ENCODE measurements around the gene ZNF652. TPM values are rescaled to one million over a fixed set of nuclear protein-coding genes. Genes with fewer than 3 reads are reported as not detected.
A peak's percentile ranks its signal among the peaks of the same experiment; 100 is the strongest.

The ZNF652 gene
- total RNA-seq, 1 donor from 2014 or later: 52.7 TPM

DNA sequence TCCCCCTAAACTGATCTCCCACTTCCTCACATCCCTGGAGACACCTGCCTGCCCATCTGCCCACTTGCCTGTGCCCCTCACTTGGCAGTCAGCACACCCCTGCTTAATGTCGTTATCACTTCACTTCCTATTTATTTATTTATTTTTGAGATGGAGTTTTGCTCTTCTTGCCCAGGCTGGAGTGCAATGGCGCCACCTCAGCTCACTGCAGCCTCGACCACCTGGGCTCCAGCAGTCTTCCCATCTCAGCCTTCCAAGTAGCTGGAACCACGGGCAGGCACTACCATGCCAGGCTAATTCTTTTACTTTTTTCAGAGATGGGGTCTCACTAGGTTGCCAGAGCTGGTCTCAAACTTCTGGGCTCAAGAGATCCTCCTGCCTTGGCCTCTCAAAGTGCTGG lies 108.0 kb downstream of the ZNF652 start:
- TF ChIP-seq, protein P1, sequence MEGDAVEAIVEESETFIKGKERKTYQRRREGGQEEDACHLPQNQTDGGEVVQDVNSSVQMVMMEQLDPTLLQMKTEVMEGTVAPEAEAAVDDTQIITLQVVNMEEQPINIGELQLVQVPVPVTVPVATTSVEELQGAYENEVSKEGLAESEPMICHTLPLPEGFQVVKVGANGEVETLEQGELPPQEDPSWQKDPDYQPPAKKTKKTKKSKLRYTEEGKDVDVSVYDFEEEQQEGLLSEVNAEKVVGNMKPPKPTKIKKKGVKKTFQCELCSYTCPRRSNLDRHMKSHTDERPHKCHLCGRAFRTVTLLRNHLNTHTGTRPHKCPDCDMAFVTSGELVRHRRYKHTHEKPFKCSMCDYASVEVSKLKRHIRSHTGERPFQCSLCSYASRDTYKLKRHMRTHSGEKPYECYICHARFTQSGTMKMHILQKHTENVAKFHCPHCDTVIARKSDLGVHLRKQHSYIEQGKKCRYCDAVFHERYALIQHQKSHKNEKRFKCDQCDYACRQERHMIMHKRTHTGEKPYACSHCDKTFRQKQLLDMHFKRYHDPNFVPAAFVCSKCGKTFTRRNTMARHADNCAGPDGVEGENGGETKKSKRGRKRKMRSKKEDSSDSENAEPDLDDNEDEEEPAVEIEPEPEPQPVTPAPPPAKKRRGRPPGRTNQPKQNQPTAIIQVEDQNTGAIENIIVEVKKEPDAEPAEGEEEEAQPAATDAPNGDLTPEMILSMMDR (IDR thresholded peaks at IDR 0.05; ENCODE audit: unreplicated experiment): no peak
- no peaks in the 10 kb centered on the region for H3K36me3 Mint-ChIP-seq (ENCODE audit: insufficient read depth)
- H3K27me3 Mint-ChIP-seq: peaks cover 12% of the 10 kb centered on the region
- H3K9me3 Mint-ChIP-seq (ENCODE audit: low read depth): no peaks in the 10 kb centered on the region
- no peak overlapping the region for H3K27ac Mint-ChIP-seq
- no peak for DNase-seq (ENCODE audit: low spot score, unreplicated experiment)
- no peaks in the 10 kb centered on the region for H3K4me1 Mint-ChIP-seq (ENCODE audit: low read depth)
- H3K4me3 Mint-ChIP-seq (ENCODE audit: low read depth): no peak overlapping the region

DNA sequence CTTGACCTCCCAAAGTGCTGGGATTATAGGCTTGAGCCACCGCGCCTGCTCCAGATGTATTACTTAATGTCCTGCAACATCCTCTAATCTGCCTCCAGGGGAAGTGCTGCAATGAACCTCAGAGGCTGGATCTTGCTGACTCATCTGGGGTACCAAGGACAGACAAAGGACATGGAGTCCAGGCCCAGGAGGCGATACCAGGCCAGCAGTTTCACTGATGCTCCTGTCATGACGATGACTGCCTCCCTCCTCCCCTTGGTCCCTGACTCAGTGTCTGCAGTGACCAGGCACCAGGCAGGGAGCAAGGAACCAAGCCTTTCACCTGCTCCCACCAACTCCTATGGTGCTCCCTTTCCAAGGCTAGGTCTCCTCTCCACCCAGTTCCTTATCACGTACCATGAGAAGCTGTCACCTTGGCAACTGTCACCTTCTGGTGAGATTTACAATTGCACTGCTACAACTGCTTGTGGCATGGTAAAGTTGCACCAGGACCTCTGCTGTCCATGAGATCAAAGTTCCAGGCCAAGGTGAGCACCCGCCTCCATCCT lies 109.8 kb downstream of the ZNF652 start:
- no peaks in the 10 kb centered on the region for H3K4me1 Mint-ChIP-seq (ENCODE audit: low read depth)
- peaks cover 13% of the 10 kb centered on the region for H3K27me3 Mint-ChIP-seq
- no peaks in the 10 kb centered on the region for H3K9me3 Mint-ChIP-seq (ENCODE audit: low read depth)
- no peak for DNase-seq (ENCODE audit: low spot score, unreplicated experiment)
- no peak overlapping the region for H3K27ac Mint-ChIP-seq
- H3K4me3 Mint-ChIP-seq (ENCODE audit: low read depth): no peak overlapping the region
- H3K36me3 Mint-ChIP-seq (ENCODE audit: insufficient read depth): no peaks in the 10 kb centered on the region
- TF ChIP-seq, protein P1 (IDR thresholded peaks at IDR 0.05; ENCODE audit: unreplicated experiment): peak; percentile 20

DNA sequence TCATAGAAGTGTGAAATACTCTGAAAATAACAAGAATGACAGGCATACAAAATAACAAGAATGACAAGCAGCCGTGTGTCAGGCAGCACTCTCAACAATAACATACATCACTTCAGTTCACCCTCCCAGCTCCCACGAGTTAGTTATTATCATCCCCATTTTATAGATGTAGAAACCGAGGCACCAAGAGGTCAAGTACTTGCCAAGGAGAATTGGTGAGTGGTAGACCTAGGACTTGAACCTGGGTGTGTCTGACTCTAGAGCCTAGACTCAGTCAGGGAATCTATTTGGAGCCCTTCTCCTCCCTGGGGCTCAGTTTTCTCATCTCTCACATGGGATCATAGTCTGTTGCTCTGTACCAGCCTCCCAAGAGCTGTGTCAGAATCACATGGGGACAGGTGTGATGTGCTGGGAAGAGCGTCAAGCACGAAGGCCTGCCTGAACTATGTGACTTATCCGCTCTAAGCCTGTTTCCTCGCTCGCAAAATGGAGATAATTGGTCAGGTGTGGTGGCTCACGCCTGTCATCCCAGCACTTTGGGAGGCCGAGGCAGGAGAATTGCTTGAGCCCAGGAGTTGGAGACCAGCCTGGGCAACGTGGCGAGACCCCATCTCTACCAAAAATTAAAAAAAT lies 112.0 kb downstream of the ZNF652 start:
- Mint-ChIP-seq H3K4me3 (ENCODE audit: low read depth) (no peak overlapping the region), H3K27ac (no peak overlapping the region), H3K9me3 (ENCODE audit: low read depth) (no peaks in the 10 kb centered on the region), H3K4me1 (ENCODE audit: low read depth) (no peaks in the 10 kb centered on the region), H3K36me3 (ENCODE audit: insufficient read depth) (no peaks in the 10 kb centered on the region), H3K27me3 (peaks cover 10% of the 10 kb centered on the region)
- TF ChIP-seq, protein P1 (IDR thresholded peaks at IDR 0.05; ENCODE audit: unreplicated experiment): no peak
- DNase-seq (ENCODE audit: low spot score, unreplicated experiment): no peak

DNA sequence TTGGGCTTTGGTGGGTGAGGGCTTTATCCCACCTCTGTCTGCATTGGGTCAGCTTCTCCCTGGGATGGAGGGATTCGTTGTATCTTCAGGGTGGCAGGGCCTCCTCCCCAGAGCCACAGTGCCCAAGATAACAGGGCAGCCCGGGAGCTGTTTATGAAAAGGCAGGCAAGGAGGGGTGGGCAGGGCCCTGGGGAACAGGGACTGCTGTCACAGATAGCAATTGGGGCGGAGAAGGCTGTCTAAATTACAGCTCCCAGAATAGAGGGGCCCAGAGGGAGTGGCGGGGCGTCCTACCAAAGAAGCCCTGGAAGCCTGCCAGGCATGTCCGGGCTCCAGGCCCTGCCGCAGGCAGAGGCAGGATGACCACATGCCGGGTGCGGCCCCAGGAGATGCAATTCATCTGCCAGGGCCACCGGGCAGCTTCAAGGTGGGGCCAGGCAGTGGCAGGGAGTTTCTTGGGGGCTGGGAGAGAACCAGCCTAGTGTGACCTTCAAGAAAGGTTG lies 112.7 kb downstream of the ZNF652 start:
- TF ChIP-seq, protein P1 (IDR thresholded peaks at IDR 0.05; ENCODE audit: unreplicated experiment): no peak
- H3K9me3 Mint-ChIP-seq (ENCODE audit: low read depth): no peaks in the 10 kb centered on the region
- no peak overlapping the region for H3K27ac Mint-ChIP-seq

DNA sequence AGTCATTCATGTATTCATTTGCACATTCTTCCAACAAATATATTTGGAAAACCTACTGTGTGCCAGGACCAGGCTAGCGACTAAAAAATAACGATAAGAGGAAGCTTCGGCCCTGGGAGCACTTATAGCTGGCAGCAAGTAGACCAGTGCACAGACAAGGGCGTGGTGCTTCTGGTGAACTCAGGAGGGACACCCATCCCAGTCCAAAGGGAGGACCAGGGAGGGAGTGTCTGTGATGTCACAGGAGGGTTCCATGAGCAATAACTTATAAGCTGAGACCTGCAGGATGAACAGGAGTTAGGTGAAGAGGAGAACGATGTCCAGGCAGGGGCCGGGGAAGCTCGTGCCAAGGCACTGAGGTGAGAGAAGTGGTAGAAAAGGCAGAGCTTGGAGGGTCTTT lies 114.1 kb downstream of the ZNF652 start:
- no peaks in the 10 kb centered on the region for H3K36me3 Mint-ChIP-seq (ENCODE audit: insufficient read depth)
- no peak overlapping the region for H3K4me3 Mint-ChIP-seq (ENCODE audit: low read depth)
- TF ChIP-seq, protein P1 (IDR thresholded peaks at IDR 0.05; ENCODE audit: unreplicated experiment): no peak
- H3K9me3 Mint-ChIP-seq (ENCODE audit: low read depth): no peaks in the 10 kb centered on the region
- H3K27ac Mint-ChIP-seq: no peak overlapping the region
- peaks cover 9% of the 10 kb centered on the region for H3K27me3 Mint-ChIP-seq
- DNase-seq (ENCODE audit: low spot score, unreplicated experiment): no peak
- H3K4me1 Mint-ChIP-seq (ENCODE audit: low read depth): no peaks in the 10 kb centered on the region

More for the DNA sequence above, 112.7 kb downstream of the ZNF652 start:
- no peak for DNase-seq (ENCODE audit: low spot score, unreplicated experiment)
- no peak overlapping the region for H3K4me3 Mint-ChIP-seq (ENCODE audit: low read depth)
- H3K27me3 Mint-ChIP-seq: peaks cover 10% of the 10 kb centered on the region
- no peaks in the 10 kb centered on the region for H3K4me1 Mint-ChIP-seq (ENCODE audit: low read depth)
- H3K36me3 Mint-ChIP-seq (ENCODE audit: insufficient read depth): no peaks in the 10 kb centered on the region
